Tongue (tissue), 2 donors: ENCODE measurements around the gene TM7SF2. TPM values are rescaled to one million over a fixed set of nuclear protein-coding genes. Genes with fewer than 3 reads are reported as not detected.
A peak's percentile ranks its signal among the peaks of the same experiment; 100 is the strongest.

ENCODE experiments used
- DNase-seq: peaks from one replicate; pipeline ENCODE4 v3.0.0-alpha.2; 2015
- total RNA-seq: library from RNA; depleted of rRNA; stranded (reverse); fragments of >200 nt; gene quantifications from one replicate; pipeline ENCODE4 v1.2.3, GENCODE V29; 2014

Gene TM7SF2
- total RNA-seq, 1 donor from 2014 or later, result 13.2 TPM

GRCh38 chr11:65090628-65091027, 21.0 kb upstream of the TM7SF2 start:
- no peak for DNase-seq

DNA sequence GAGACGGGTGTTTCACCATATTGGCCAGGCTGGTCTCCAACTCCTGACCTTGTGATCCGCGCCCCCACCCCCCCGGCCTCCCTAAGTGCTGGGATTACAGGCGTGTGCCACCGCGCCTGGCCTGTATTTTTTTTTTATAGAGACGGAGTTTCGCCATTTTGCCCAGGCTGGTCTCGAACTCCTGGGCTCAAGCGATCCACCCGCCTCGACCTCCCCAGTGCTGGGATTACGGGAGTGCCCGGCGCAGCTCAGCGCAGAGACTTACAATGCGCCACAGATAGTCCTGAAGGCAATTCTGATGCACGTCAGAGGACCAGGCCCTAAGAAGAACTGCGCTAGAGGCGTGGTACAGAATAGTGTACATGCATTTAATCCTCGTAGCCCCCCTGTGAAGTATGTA, 16.2 kb upstream of the TM7SF2 start:
- no peak for DNase-seq

DNA sequence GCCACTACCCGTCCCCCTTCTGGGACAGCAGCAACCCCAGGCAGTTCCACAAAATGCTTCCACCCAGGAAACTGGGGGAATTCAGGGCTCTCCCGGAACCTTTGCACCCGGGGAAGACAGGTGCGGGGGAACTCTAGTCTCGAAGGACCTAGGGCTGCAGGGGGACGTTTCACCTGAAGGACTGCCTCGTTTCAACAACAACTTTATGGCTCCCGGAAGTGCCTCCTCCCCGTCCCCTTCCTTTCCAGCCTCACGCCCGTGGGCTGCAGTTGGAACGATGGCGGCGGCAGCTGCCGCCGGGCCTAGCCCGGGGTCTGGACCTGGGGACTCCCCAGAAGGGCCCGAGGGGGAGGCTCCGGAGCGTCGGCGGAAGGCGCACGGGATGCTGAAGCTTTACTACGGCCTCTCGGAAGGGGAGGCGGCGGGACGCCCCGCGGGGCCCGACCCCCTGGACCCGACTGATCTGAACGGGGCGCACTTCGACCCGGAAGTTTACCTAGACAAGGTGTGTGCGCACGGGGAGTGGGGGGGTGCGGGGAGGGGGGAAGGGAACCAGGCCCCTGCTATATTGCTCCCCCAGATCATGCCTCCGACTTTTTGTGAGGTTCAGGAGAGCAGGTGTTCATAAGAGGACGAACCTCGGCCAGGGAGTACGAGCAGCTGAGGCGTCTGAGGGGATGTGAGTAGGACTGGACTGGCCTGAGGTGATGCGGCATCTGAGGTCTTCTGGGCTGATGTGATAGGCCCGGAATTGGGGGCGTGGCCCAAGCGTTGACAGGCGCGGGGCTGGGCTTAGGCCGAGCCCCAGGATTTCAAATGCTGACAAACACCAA, 15.5 kb upstream of the TM7SF2 start, which contains the start of gene VPS51:
TSS of gene VPS51 (plus strand) at position 241 of the 833 bp plus-strand sequence. CDS start at position 278, 37 bp downstream.
- peak; percentile 96 for DNase-seq

GRCh38 chr11:65096926-65097325, 14.7 kb upstream of the TM7SF2 start:
- DNase-seq, result no peak

DNA sequence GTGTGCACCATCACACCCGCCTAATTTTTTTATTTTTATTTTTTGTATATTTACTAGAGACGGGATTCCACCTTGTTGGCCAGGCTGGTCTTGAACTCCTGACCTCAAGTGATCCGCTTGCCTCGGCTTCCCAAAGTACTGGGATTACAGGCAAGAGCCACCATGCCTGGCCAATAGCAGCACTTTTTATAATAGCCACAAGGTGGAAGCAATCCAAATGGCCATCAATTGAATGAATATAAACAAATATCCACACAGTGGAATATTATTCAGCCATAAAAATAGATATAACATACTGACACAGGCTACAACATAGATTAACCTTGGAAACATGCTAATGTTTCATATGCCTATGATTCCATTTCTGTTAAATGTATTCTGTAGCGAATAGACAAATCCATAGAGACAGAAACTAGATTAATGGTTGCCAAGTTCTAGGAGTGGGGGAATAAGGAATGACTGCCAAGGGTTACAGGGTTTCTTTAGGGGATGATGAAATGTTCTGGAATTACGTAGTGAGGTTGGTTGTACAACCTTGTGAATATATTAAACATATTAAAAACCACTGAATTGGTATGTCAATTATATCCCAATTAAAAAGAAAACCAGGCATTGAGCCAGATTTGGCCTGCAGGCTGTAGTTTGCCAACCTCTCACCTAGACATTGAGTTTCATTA, 10.9 kb upstream of the TM7SF2 start:
- DNase-seq, result no peak

DNA sequence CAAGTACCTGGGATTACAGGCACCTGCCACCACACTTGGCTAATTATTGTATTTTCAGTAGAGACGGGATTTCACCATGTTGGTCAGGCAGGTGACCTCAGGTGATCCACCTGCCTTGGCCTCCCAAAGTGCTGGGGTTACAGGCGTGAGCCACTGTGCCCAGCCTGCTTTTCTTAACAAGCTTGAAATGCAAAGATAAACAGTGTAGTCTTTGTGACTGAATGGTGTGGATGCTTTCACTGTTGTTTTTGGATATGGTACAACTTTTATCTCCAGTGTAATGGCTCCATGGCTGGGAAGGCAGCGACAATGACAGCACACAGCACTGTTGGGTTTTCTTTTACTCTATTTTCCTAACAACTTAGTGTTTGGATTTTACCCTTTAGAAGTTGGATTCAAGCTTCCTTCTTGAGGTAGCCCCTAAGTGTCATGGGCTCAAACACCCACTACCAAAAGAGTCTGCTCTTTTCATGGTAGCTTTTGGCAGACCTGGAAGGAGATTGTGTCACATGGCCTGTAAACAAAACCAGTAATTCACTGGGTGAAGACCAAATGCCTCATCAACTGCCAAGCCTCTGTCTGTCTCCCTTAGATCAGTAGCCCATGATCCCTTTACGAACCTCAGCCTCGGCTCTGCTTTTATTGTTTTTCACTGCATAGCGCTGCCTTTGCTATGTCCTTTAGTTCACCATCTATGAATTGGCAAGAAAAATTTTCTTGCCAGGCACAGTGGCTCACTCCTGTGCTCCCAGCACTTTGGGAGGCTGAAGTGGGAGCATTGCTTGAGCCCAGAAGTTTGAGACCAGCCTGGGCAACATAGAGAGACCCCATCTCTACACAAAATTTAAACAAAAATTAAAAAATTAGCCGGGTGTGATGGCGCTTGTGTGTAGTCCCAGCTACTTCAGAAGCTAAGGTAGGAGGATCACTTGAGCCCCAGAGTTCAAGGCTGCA, 9.3 kb upstream of the TM7SF2 start:
- no peak for DNase-seq

- no peak for DNase-seq
These were observed 8.2 kb upstream of the TM7SF2 start for GRCh38 chr11:65103476-65103875.

DNA sequence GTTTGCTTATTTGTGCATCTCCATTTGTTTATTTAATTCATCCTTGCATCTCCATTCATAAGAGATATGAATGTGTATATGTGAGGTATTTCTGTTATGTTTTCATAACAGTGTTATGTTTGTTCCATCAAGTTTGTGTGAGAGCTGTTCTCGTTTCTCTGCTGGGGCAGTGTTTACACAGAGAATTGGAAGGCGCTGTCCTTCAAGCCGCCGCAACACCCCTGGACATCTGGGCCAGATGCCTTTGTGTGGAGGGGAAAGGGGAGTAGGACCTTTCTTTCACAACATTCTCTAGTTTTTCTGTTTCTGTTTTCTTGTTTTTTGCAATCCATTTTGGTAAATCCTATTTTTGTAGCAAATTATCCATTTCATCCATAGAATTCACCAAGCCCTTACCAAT, 7.0 kb upstream of the TM7SF2 start:
- no peak for DNase-seq

GRCh38 chr11:65107078-65107477, 4.6 kb upstream of the TM7SF2 start:
- DNase-seq, result no peak

DNA sequence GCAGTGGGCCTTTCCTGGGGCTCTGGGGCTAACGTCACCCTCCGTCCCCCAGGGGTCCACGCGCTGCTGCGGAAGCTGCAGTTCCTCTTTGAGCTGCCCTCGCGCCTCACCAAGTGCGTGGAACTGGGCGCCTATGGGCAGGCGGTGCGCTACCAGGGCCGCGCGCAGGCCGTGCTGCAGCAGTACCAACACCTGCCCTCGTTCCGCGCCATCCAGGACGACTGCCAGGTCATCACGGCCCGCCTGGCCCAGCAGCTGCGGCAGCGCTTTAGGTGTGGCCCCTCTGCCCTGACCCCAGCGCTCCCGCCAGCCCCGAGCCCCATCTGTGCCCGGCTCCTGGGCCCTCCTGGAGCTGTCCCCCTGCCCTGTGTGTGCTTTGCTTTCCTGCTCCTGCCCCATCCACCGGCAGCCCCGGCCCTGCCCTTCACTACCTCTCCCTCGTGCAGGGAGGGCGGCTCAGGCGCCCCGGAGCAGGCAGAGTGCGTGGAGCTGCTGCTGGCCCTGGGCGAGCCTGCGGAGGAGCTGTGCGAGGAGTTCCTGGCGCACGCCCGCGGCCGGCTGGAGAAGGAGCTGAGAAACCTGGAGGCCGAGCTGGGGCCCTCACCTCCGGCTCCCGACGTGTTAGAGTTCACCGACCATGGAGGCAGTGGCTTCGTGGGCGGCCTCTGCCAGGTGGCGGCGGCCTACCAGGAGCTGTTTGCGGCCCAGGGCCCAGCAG, 3.8 kb upstream of the TM7SF2 start:
- DNase-seq, result no peak

DNA sequence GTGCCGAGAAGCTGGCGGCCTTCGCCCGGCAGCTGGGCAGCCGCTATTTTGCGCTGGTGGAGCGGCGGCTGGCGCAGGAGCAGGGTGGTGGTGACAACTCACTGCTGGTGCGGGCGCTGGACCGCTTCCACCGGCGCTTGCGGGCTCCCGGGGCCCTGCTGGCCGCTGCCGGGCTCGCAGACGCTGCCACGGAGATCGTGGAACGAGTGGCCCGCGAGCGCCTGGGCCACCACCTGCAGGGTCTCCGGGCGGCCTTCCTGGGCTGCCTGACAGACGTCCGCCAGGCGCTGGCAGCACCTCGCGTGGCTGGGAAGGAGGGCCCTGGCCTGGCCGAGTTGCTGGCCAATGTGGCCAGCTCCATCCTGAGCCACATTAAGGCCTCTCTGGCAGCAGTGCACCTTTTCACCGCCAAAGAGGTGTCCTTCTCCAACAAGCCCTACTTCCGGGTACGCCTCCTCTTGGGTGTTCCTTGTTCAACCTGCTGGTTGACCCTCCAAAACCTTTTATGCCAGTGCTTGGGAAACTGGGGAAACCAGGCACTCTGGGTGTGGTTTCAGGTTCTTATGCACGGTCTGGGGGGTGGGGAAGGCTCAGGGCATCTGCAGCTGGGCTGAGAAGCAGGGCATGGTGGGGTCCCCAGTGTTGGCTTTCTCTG, 3.1 kb upstream of the TM7SF2 start:
- no peak for DNase-seq

GRCh38 chr11:65109231-65110198, 2.2 kb upstream of the TM7SF2 start:
- no peak for DNase-seq

DNA sequence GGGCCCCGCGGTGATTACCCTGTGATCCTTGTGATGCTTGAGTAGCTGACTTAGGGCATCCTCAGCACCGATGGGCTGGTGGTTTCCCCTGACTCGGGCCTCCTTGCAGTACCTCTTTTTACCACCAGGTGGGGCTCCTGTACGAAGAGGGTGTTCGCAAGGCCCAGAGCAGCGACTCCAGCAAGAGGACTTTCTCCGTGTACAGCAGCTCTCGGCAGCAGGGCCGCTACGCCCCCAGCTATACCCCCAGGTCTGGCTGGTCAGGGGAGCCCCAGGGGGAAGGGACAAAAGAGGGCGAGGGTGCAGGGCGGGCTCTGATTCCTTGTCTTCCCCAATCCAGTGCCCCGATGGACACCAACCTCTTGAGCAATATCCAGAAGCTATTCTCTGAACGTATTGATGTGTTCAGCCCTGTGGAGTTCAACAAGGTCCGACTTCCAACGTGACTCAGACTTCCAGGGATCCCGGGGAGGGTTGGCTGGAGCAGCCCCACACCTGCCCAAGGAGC, 1.3 kb upstream of the TM7SF2 start:
- peak; percentile 93 for DNase-seq

DNA sequence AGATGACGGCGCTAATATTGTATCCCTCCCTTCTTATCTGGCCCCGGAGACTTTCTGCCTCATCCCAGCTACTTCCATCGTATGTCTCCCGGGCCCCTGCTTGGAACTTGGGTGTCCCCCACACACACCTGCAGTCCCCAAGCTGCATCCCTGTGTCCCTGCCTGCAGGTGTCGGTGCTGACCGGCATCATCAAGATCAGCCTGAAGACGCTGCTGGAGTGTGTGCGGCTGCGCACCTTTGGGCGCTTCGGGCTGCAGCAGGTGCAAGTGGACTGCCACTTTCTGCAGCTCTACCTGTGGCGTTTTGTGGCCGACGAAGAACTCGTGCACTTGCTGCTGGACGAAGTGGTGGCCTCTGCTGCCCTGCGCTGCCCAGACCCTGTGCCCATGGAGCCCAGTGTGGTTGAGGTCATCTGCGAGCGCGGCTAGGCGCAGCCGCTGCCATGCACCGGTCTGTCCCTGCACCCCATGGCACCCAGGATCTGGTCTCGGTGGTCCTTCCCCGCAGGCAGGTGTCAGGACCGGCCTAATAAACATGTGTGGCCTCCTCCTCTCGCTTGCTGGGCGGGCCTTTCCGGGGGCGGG, 421 bp upstream of the TM7SF2 start:
- DNase-seq, result no peak

- DNase-seq, result peak; percentile 47
These were observed 1.1 kb downstream of the TM7SF2 start for GRCh38 chr11:65112546-65113360.

DNA sequence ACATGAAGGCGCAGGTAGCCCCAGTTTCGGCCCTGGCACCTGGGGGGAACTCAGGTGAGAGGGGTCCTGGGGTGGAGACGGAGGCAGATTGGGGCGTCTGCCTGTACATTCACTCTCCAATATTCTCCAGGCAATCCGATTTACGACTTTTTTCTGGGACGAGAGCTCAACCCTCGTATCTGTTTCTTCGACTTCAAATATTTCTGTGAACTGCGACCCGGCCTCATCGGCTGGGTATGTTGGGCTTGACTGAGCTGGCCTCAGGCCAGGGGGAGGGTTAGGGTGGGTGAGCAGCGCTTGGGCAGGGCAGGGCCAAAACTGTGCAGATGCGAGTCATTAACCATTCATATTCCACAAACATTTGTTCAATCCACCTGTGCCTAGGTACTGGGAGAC, 1.7 kb downstream of the TM7SF2 start:
- peak; percentile 38 for DNase-seq

DNA sequence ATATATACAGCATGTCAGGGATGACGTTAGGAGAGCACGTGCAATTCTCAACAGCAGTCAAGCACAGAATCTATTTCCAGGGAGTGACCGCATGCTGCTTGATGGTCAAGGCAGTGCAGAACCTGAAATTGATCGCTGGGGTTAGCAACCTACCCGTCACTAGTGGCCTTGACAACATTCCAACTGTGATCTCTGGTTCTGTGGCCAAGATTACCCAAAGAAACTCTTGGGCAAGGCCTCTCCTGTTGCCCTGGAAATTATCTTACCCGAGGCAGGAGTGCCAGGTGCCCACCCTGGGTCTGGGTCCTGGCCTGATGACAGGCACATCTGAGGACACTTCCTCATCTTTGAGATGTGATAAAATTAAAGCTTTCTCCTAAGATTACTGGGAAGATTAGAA, 2.2 kb downstream of the TM7SF2 start:
- no peak for DNase-seq

GRCh38 chr11:65114538-65115171, 3.0 kb downstream of the TM7SF2 start:
- DNase-seq, result no peak
